Measurements from ENCODE around the gene DENND1A. TPM values are rescaled to one million over a fixed set of nuclear protein-coding genes. Genes with fewer than 3 reads are reported as not detected.

DENND1A gene
- total RNA-seq, 1 donor from 2014 or later, result 48.1 TPM

DNA sequence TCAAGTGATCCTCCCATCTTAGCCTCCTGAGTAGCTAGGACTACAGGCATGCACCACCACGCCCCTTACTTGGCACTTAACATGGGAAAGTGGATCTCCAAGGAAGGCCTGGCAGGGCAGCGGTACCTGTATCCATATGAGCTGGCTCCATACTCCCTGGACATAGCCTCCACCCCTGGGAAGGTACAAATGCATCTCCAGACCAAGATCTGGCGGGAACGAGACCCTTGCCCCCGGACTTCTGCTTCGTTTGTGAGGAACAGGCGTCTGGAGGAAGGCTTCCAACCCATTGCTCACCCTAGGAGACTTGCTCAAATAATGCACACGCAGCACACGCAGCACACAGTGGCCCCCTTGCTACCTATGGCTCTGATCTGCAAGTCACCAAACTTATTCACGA, 518.7 kb downstream of the DENND1A start:
- peak overlapping the region; percentile 30 for H3K4me3 Mint-ChIP-seq
- no peak for DNase-seq (ENCODE audit: low spot score)
- Histone ChIP-seq H3K27ac (no peak overlapping the region), H3K79me2 (ENCODE audit: low read depth) (no peaks in the 10 kb centered on the region), H2AFZ (replicated peaks) (no peak overlapping the region), H3K4me3 (no peak overlapping the region), H3K4me1 (peaks cover 37% of the 10 kb centered on the region), H3K36me3 (no peaks in the 10 kb centered on the region), H3K27me3 (peaks cover 4% of the 10 kb centered on the region), H4K20me1 (ENCODE audit: low read depth) (peaks cover 28% of the 10 kb centered on the region), H3F3A (ENCODE audit: low read depth) (peaks cover 16% of the 10 kb centered on the region), H3K4me2 (no peak overlapping the region), H3K9ac (no peak overlapping the region), H3K9me3 (ENCODE audit: low read depth) (no peaks in the 10 kb centered on the region)
- TF ChIP-seq EZH2 (IDR thresholded peaks at IDR 0.05) (no peak), CTCF (IDR thresholded peaks at IDR 0.05) (no peak), EZH2phosphoT487 (IDR thresholded peaks at IDR 0.05) (no peak)
- H3K27ac Mint-ChIP-seq, result no peak overlapping the region
- peaks cover 5% of the 10 kb centered on the region for H3K27me3 Mint-ChIP-seq (ENCODE audit: insufficient read depth, low read depth)
- no peaks in the 10 kb centered on the region for H3K36me3 Mint-ChIP-seq
- peaks cover 49% of the 10 kb centered on the region for H3K4me1 Mint-ChIP-seq
- H3K9me3 Mint-ChIP-seq, result no peaks in the 10 kb centered on the region

DNA sequence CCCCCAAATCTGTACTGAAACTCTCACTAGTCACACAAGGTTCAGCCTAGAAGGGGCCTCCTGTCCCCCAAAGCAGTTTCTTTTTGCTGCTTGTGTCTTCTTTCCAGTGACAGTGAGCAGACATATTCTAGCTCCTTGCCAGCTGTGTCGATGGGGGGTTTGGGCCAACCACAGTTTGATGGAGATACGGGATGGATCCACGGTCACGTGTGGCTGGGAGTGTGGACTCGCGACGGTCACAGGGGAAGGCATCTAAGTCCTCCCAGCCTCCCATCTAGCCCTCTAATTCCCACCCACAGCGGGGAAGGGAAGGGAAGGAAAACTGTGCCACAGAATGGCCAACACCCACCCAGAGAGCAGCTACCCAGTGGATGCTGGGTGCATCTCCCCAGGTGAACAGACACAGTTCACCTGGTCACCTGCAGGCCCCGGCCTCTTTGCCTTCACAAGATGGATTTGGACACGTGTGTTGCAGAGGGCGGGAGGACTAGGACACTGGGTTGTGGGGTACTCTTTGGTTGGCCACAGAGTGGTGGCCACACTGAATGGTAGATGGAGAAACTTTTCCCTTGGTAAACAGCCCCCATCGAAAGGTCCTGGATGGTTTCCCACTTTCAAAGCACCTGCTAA, 519.5 kb downstream of the DENND1A start:
- peaks cover 52% of the 10 kb centered on the region for H3K4me1 Mint-ChIP-seq

GRCh38 chr9:123408313-123409262, 521.3 kb downstream of the DENND1A start:
- no peak overlapping the region for H2AFZ ChIP-seq (replicated peaks)
- TF ChIP-seq EZH2phosphoT487 (IDR thresholded peaks at IDR 0.05), result no peak
- peaks cover 44% of the 10 kb centered on the region for H3K4me1 Mint-ChIP-seq
- no peaks in the 10 kb centered on the region for H3K79me2 ChIP-seq (ENCODE audit: low read depth)
- H3K27ac Mint-ChIP-seq, result no peak overlapping the region
- no peaks in the 10 kb centered on the region for H3K9me3 ChIP-seq (ENCODE audit: low read depth)
- H3K9ac ChIP-seq, result no peak overlapping the region
- no peak overlapping the region for H3K4me2 ChIP-seq
- H3K9me3 Mint-ChIP-seq, result no peaks in the 10 kb centered on the region
- H3K36me3 Mint-ChIP-seq, result no peaks in the 10 kb centered on the region
- DNase-seq (ENCODE audit: low spot score), result no peak
- peaks cover 36% of the 10 kb centered on the region for H3K4me1 ChIP-seq
- no peak overlapping the region for H3K27ac ChIP-seq
- peaks cover 18% of the 10 kb centered on the region for H3F3A ChIP-seq (ENCODE audit: low read depth)
- H3K36me3 ChIP-seq, result no peaks in the 10 kb centered on the region
- H4K20me1 ChIP-seq (ENCODE audit: low read depth), result peaks cover 37% of the 10 kb centered on the region
- no peak overlapping the region for H3K4me3 Mint-ChIP-seq
- H3K4me3 ChIP-seq, result no peak overlapping the region
- H3K27me3 Mint-ChIP-seq (ENCODE audit: insufficient read depth, low read depth), result peaks cover 5% of the 10 kb centered on the region
- peaks cover 7% of the 10 kb centered on the region for H3K27me3 ChIP-seq

More for the DNA sequence above, 519.5 kb downstream of the DENND1A start:
- H3K79me2 ChIP-seq (ENCODE audit: low read depth), result no peaks in the 10 kb centered on the region
- no peak for DNase-seq (ENCODE audit: low spot score)
- peaks cover 31% of the 10 kb centered on the region for H4K20me1 ChIP-seq (ENCODE audit: low read depth)
- H3K27me3 ChIP-seq, result peaks cover 7% of the 10 kb centered on the region
- H3K4me2 ChIP-seq, result no peak overlapping the region
- no peak overlapping the region for H3K27ac ChIP-seq
- H3F3A ChIP-seq (ENCODE audit: low read depth), result peaks cover 18% of the 10 kb centered on the region
- H3K4me3 Mint-ChIP-seq, result no peak overlapping the region
- H3K9ac ChIP-seq, result no peak overlapping the region
- peaks cover 5% of the 10 kb centered on the region for H3K27me3 Mint-ChIP-seq (ENCODE audit: insufficient read depth, low read depth)
- no peaks in the 10 kb centered on the region for H3K9me3 Mint-ChIP-seq
- no peaks in the 10 kb centered on the region for H3K36me3 Mint-ChIP-seq
- no peaks in the 10 kb centered on the region for H3K9me3 ChIP-seq (ENCODE audit: low read depth)
- no peak overlapping the region for H2AFZ ChIP-seq (replicated peaks)
- H3K36me3 ChIP-seq, result no peaks in the 10 kb centered on the region
- no peak overlapping the region for H3K4me3 ChIP-seq
- peaks cover 34% of the 10 kb centered on the region for H3K4me1 ChIP-seq
- no peak for TF ChIP-seq CTCF (IDR thresholded peaks at IDR 0.05)
- TF ChIP-seq EZH2phosphoT487 (IDR thresholded peaks at IDR 0.05), result no peak
- TF ChIP-seq EZH2 (IDR thresholded peaks at IDR 0.05), result no peak
- H3K27ac Mint-ChIP-seq, result no peak overlapping the region
